HG03521 (cell line): ENCODE measurements around the gene CTSG.
"Not testable (repeated sequence)": the region's sequence is repeated elsewhere in the genome, so short reads cannot be mapped to it uniquely, and the experiment has no call there.

Experiments
- ATAC-seq: cut with Tn5 transposase; IDR thresholded peaks from one replicate; pipeline ENCODE4 v1.9.1; 2021; ENCODE audit warnings: mild to moderate bottlenecking, moderate library complexity; ENCODE audit not compliant: unreplicated experiment

CTSG gene

GRCh38 chr14:24549064-24549463 lies 27.0 kb downstream of the CTSG start:
- ATAC-seq = not testable (repeated sequence)

GRCh38 chr14:24542346-24542936 lies 33.6 kb downstream of the CTSG start:
- ATAC-seq = no peak

GRCh38 chr14:24535737-24536136 lies 40.3 kb downstream of the CTSG start:
- no peak for ATAC-seq

GRCh38 chr14:24534286-24534685 lies 41.8 kb downstream of the CTSG start:
- ATAC-seq = no peak

GRCh38 chr14:24525877-24526620 lies 50.0 kb downstream of the CTSG start:
- ATAC-seq = not testable (repeated sequence)
